Mammary epithelial cell (primary cell): Measurements from ENCODE around the gene CYP24A1.
A peak's percentile ranks its signal among the peaks of the same experiment; 100 is the strongest.

Experiments
- CTCF ChIP-seq, 2 donors: IDR thresholded peaks in 1 of 2; conservative IDR thresholded peaks in 1 of 2; 2 replicates each; pipeline ENCODE4 v1.5.1; 2011 to 2012; ENCODE audit warnings: inconsistent platforms in 2 of 2, low read length in 2 of 2, mild to moderate bottlenecking in 2 of 2, control low read depth in 1 of 2, low read depth in 1 of 2; ENCODE audit not compliant: insufficient read depth in 1 of 2; ENCODE audit errors: extremely low read depth in 1 of 2
- EZH2 ChIP-seq: IDR thresholded peaks from 2 replicates; pipeline ENCODE4 v1.6.1; 2012; ENCODE audit warnings: low read length, inconsistent platforms, borderline replicate concordance

GRCh38 chr20:54173653-54174456, at the start of gene CYP24A1:
- TF ChIP-seq CTCF (conservative IDR thresholded peaks at IDR 0.05 in 1 of 2, IDR thresholded peaks at IDR 0.05 in 1 of 2; ENCODE audit: extremely low read depth in 1 of 2, insufficient read depth in 1 of 2, low read depth in 1 of 2, low read length in 2 of 2): no peak
- TF ChIP-seq EZH2: peak; percentile 35
